Ovary (tissue), 9 donors: ENCODE data around the gene SGMS1. TPM values are rescaled to one million over a fixed set of nuclear protein-coding genes. Genes with fewer than 3 reads are reported as not detected.
A peak's percentile ranks its signal among the peaks of the same experiment; 100 is the strongest.

Experiments used
- DNase-seq, 5 donors: peaks; one replicate each; pipeline ENCODE4 v3.0.0-alpha.2; 2019 to 2020
- H3K27ac ChIP-seq, 2 donors: fragments of 200-600 bp; one replicate each; pipeline versions ENCODE4 v1.5.1 to v1.8.0; 2019 to 2022
- H3K27me3 ChIP-seq: fragments of 200-600 bp; one replicate; pipeline ENCODE4 v1.8.0; 2022
- H3K36me3 ChIP-seq: fragments of 200-600 bp; sonication (generic); one replicate; pipeline ENCODE4 v1.5.1; 2019
- H3K4me1 ChIP-seq: one replicate; pipeline ENCODE4 v1.8.1; 2013; ENCODE audit warnings: mild to moderate bottlenecking, moderate library complexity; ENCODE audit not compliant: insufficient read depth
- H3K4me3 ChIP-seq: fragments of 200-600 bp; sonication (generic); one replicate; pipeline ENCODE4 v1.5.1; 2017
- H3K9me3 ChIP-seq, 2 donors: fragments of 200-600 bp in 1 of 2; sonication (generic) in 1 of 2; one replicate each; pipeline versions ENCODE4 v1.5.1 to v1.8.1; 2013 to 2019; ENCODE audit warnings: mild to moderate bottlenecking in 1 of 2, moderate library complexity in 1 of 2
- CTCF ChIP-seq, 3 donors: fragments of 450-650 bp in 2 of 3; fragments of 200-600 bp in 1 of 3; IDR thresholded peaks; one replicate each; pipeline versions ENCODE4 v1.5.1 to v1.8.0; 2016 to 2022; ENCODE audit warnings: antibody characterized with exemption in 3 of 3, mild to moderate bottlenecking in 1 of 3
- EP300 ChIP-seq: sonication (generic); formaldehyde crosslinking; IDR thresholded peaks from one replicate; pipeline ENCODE4 v1.6.1; 2017; ENCODE audit warnings: antibody characterized with exemption
- POLR2A ChIP-seq: fragments of 450-650 bp; IDR thresholded peaks from one replicate; pipeline ENCODE4 v1.6.1; 2017; ENCODE audit warnings: antibody characterized with exemption, mild to moderate bottlenecking, moderate library complexity
- WGBS, 3 donors: extraction: QIAGEN DNeasy Blood & Tissue Kit in 1 of 3; methylation state at CpG; one replicate each; pipeline versions ENCODE4 v1.1.5 to v1.1.7; 2013 to 2017; 5-methylcytosine and 5-hydroxymethylcytosine counted together
- intact Hi-C, 4 donors: fragments of 100-400 bp; cut with DNase I; formaldehyde crosslinking; loops; one replicate each; pipeline versions ENCODE4 v1.11.0 to v1.15.1; 2022 to 2023
- polyA plus RNA-seq, 2 donors: library from polyadenylated mRNA; stranded (reverse); fragments of 200-250 nt in 1 of 2; fragments of 350-450 nt in 1 of 2; fragmentation: Illumina TruSeq in 1 of 2; extraction: RNeasy Lipid Tissue Mini Kit (QIAGEN cat#74804) in 1 of 2; gene quantifications; one replicate each; pipeline ENCODE4 v1.2.3, GENCODE V29; 2013 to 2014
- total RNA-seq, 7 donors: library from RNA; depleted of rRNA in 2 of 7; stranded (reverse); fragments of >200 nt in 2 of 7; fragmentation: NEBNext Ultra II Directional in 3 of 7; extraction: Animal tissue kit (Norgen Biotek cat#: 25700) in 3 of 7; gene quantifications; one replicate each; pipeline versions ENCODE4 v1.1.0 to v1.2.4, GENCODE V29; 2016 to 2023
- donor health status: DM: no; HTN: no; CAD: no; lungs with moderate emphysema.
- donor health status: DM: no; HTN: no; CAD: no.
- donor health status: Bipolar disorder and iron deficiency.
- donor health status: DM: yes; HTN: yes; CAD: no.
- donor health status: DM: no; HTN: no; CAD: no.
- donor health status: DM: yes; HTN: yes; CAD: no.

The SGMS1 gene
- total and polyA plus RNA-seq, 9 donors = 15.6 to 90.0 (median 39.0) TPM

DNA sequence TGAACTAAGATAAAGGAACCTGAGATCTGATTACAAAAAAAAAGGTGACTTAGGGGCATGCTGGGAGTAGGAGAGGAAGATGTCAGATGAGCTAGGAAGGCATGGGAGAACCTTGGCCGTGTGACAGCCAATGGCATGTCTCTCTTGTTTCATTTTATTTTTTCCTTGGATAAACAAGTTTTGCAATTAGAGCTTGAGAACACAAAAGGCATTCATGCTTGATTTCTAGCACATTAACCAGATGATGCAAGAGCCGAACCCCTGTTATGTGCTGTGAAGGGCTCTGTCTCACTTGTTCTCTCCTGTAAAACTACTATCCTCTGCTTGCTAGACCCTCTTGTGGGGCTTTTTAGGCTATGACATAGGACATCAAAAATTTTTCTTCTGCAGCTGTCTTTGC is 238.1 kb downstream of the SGMS1 start:
- Histone ChIP-seq H3K4me3 (no peak overlapping the region), H3K4me1 (peaks cover 2% of the 10 kb centered on the region), H3K36me3 (no peaks in the 10 kb centered on the region), H3K27me3 (no peaks in the 10 kb centered on the region), H3K27ac (no peak overlapping the region), H3K9me3 (no peaks in the 10 kb centered on the region)
- WGBS, 3 donors = 81 to 92% (median 91%) methylated on average over 2 of the region's 2 CpGs
- peak in 1 of 5 donors; percentile 37 for DNase-seq
- no peak for TF ChIP-seq POLR2A
- no peak for TF ChIP-seq CTCF (IDR thresholded peaks at IDR 0.05)
- no peak for TF ChIP-seq EP300
- intact Hi-C loops = no loop called here

GRCh38 chr10:50384898-50385297 is 238.9 kb downstream of the SGMS1 start:
- Histone ChIP-seq H3K9me3 (no peaks in the 10 kb centered on the region), H3K4me1 (peaks cover 2% of the 10 kb centered on the region), H3K4me3 (no peak overlapping the region), H3K36me3 (no peaks in the 10 kb centered on the region), H3K27ac (no peak overlapping the region), H3K27me3 (no peaks in the 10 kb centered on the region)
- TF ChIP-seq CTCF (IDR thresholded peaks at IDR 0.05) (no peak), POLR2A (no peak), EP300 (no peak)
- WGBS, 3 donors = 90 to 93% (median 92%) methylated on average over 2 of the region's 2 CpGs
- DNase-seq = no peak
- intact Hi-C loops = no loop called here

DNA sequence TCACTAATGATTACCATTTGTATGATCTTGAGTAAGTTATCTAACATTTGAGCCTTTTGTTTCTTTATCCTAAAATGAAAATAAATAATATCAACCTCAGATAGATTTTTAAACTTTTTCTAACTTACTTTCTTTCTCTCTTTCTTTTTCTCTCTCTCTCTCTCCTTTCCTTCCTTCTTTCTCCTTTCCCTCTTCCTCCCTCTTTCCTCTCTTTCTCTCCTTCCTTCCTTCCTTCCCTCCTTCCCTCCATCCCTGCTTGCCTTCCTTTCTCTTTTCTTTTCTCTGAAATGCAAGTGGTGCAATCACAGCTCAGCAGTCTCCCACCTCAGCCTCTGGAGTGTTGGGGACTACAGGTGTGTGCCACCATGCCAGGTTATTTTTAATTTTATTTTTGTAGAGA is 239.5 kb downstream of the SGMS1 start:
- no peaks in the 10 kb centered on the region for H3K9me3 ChIP-seq
- no peak for DNase-seq
- intact Hi-C loops = no loop called here
- no peak overlapping the region for H3K27ac ChIP-seq
- no peak overlapping the region for H3K4me3 ChIP-seq
- no peaks in the 10 kb centered on the region for H3K27me3 ChIP-seq
- no peaks in the 10 kb centered on the region for H3K36me3 ChIP-seq
- H3K4me1 ChIP-seq = peaks cover 2% of the 10 kb centered on the region
- TF ChIP-seq CTCF (IDR thresholded peaks at IDR 0.05) (no peak), POLR2A (no peak), EP300 (no peak)

DNA sequence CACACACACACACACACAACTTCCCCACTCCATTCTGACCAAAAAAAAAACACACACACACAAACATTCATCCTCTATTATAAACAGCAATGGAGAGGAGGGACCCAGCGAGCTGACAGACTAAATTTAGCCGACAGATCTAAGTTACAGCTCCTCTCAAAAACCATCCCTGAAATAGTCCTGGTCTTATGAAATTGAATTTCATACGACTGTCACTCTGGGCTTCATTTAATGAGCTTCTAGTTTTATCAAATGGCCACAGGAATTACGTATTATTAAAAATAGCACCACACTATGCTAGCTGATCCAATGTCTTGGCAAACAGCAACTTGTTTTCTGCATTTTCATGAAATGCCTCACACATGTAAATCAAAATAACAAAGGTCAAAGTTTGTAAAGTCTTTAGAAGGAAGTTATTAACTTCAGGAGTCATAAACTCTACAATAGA is 241.2 kb downstream of the SGMS1 start:
- peaks cover 2% of the 10 kb centered on the region for H3K4me1 ChIP-seq
- H3K9me3 ChIP-seq = no peaks in the 10 kb centered on the region
- H3K36me3 ChIP-seq = no peaks in the 10 kb centered on the region
- 28 to 41% (median 41%) methylated on average over 4 of the region's 4 CpGs for WGBS, 3 donors
- no peak for DNase-seq
- no peak overlapping the region for H3K27ac ChIP-seq
- H3K4me3 ChIP-seq = no peak overlapping the region
- intact Hi-C loops = no loop called here
- no peaks in the 10 kb centered on the region for H3K27me3 ChIP-seq
- TF ChIP-seq POLR2A (no peak), CTCF (IDR thresholded peaks at IDR 0.05) (no peak), EP300 (no peak)

- intact Hi-C loops = no loop called here
- no peak for TF ChIP-seq POLR2A
- no peak for TF ChIP-seq EP300
- no peak overlapping the region for H3K27ac ChIP-seq
- H3K4me3 ChIP-seq = no peak overlapping the region
- no peak for DNase-seq
- H3K9me3 ChIP-seq = no peaks in the 10 kb centered on the region
- no peaks in the 10 kb centered on the region for H3K36me3 ChIP-seq
- 49 to 57% (median 52%) methylated on average over 3 of the region's 3 CpGs for WGBS, 3 donors
- H3K4me1 ChIP-seq = peaks cover 2% of the 10 kb centered on the region
- no peaks in the 10 kb centered on the region for H3K27me3 ChIP-seq
These were observed 242.1 kb downstream of the SGMS1 start for GRCh38 chr10:50381642-50382041.
